Chondrocyte (in vitro differentiated cells): Measurements from ENCODE around the gene PREX1. TPM values are rescaled to one million over a fixed set of nuclear protein-coding genes. Genes with fewer than 3 reads are reported as not detected.

Experiments used
- DNase-seq: peaks from one replicate; pipeline ENCODE4 v3.0.0; 2021; ENCODE audit warnings: mixed read lengths, low spot score
- H3K27ac Mint-ChIP-seq: one replicate; pipeline ENCODE4 v1.8.0; 2021; ENCODE audit warnings: mild to moderate bottlenecking, moderate library complexity, mixed read lengths; ENCODE audit not compliant: unreplicated experiment
- H3K27me3 Mint-ChIP-seq: 2 replicates; pipeline ENCODE4 v1.8.0; 2021; ENCODE audit warnings: low read depth, mixed read lengths
- H3K36me3 Mint-ChIP-seq: 2 replicates; pipeline ENCODE4 v1.8.0; 2021; ENCODE audit warnings: low read depth, mixed read lengths
- H3K4me1 Mint-ChIP-seq: 2 replicates; pipeline ENCODE4 v1.8.0; 2021; ENCODE audit warnings: low read depth, mild to moderate bottlenecking, mixed read lengths
- H3K4me3 Mint-ChIP-seq: one replicate; pipeline ENCODE4 v1.8.0; 2021; ENCODE audit warnings: mild to moderate bottlenecking, moderate library complexity, mixed read lengths; ENCODE audit not compliant: unreplicated experiment
- H3K9me3 Mint-ChIP-seq: 2 replicates; pipeline ENCODE4 v1.8.0; 2021; ENCODE audit warnings: low read depth, mixed read lengths
- CTCF ChIP-seq: fragments of 200-600 bp; sonication (generic); IDR thresholded peaks from 2 replicates; pipeline ENCODE4 v1.5.0; 2021; ENCODE audit warnings: antibody characterized with exemption, mild to moderate bottlenecking, moderate library complexity
- total RNA-seq: library from RNA; stranded (reverse); gene quantifications from 3 replicates; pipeline ENCODE4 v1.2.1, GENCODE V29; 2021

The PREX1 gene
- total RNA-seq, 1 donor from 2014 or later = 3.0 TPM

DNA sequence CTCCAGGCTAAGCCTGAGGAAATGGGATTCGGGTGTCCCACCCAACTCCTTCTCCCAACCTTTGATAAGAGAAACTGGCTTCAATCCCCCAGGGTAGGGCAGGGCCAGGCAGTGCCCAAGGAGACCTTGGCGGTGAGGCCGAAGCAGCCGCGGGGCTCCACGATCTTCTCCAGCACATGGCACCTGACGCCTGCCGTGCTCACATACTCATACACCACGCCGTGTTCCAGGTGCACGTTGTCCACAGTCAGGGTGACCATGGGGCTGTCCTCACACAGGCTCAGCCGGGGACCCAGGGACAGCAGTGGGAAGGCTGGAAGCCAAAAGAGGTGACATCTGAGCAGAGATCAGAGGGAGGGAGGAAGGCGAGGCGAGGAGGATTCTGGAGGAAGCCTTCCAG lies 176.5 kb downstream of the PREX1 start:
- Mint-ChIP-seq H3K4me1 (no peaks in the 10 kb centered on the region), H3K9me3 (no peaks in the 10 kb centered on the region), H3K27ac (no peak overlapping the region), H3K4me3 (no peak overlapping the region), H3K27me3 (no peaks in the 10 kb centered on the region), H3K36me3 (peaks cover 2% of the 10 kb centered on the region)
- no peak for DNase-seq
- no peak for TF ChIP-seq CTCF

GRCh38 chr20:48649868-48650267 lies 177.9 kb downstream of the PREX1 start:
- H3K9me3 Mint-ChIP-seq = no peaks in the 10 kb centered on the region
- no peak for DNase-seq
- no peak overlapping the region for H3K4me3 Mint-ChIP-seq
- no peaks in the 10 kb centered on the region for H3K27me3 Mint-ChIP-seq
- no peak overlapping the region for H3K27ac Mint-ChIP-seq
- peaks cover 4% of the 10 kb centered on the region for H3K36me3 Mint-ChIP-seq
- H3K4me1 Mint-ChIP-seq = no peaks in the 10 kb centered on the region
- TF ChIP-seq CTCF = no peak

GRCh38 chr20:48649104-48649626 lies 178.6 kb downstream of the PREX1 start:
- H3K36me3 Mint-ChIP-seq = peaks cover 4% of the 10 kb centered on the region

DNA sequence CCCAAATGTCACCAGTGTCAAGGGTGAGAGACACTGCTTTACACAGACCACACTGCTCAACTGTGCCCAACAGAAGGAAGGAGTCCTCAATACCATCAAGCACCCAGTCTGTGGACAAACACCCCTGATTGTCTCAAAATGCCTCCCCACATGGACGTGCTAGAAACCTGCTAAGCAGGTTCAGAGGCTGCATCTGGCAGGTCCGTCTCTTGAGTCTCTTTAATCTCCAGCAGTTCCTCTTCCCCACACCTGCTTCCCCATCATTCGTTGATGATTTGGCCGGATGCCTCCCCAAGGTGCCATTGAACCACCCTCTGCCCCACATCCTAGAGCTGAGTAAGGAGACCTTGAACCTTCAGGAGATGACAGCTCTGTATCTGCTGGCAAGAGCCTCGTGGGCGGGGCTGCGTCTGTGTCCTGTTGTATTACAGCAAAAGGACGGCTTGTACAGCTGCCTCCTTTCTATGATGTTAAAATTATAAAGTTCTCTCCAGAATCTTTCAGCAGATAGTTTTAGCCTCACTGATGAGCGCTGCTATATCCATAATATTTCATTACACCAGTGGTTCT lies 179.2 kb downstream of the PREX1 start:
- no peak for TF ChIP-seq CTCF
- Mint-ChIP-seq H3K27me3 (no peaks in the 10 kb centered on the region), H3K4me1 (no peaks in the 10 kb centered on the region), H3K36me3 (peaks cover 4% of the 10 kb centered on the region), H3K9me3 (no peaks in the 10 kb centered on the region), H3K27ac (no peak overlapping the region), H3K4me3 (no peak overlapping the region)
- DNase-seq = no peak

More at GRCh38 chr20:48649104-48649626, 178.6 kb downstream of the PREX1 start:
- no peak for TF ChIP-seq CTCF
- DNase-seq = no peak
- H3K27me3 Mint-ChIP-seq = no peaks in the 10 kb centered on the region
- no peaks in the 10 kb centered on the region for H3K9me3 Mint-ChIP-seq
- H3K4me3 Mint-ChIP-seq = no peak overlapping the region
- H3K4me1 Mint-ChIP-seq = no peaks in the 10 kb centered on the region
- H3K27ac Mint-ChIP-seq = no peak overlapping the region

DNA sequence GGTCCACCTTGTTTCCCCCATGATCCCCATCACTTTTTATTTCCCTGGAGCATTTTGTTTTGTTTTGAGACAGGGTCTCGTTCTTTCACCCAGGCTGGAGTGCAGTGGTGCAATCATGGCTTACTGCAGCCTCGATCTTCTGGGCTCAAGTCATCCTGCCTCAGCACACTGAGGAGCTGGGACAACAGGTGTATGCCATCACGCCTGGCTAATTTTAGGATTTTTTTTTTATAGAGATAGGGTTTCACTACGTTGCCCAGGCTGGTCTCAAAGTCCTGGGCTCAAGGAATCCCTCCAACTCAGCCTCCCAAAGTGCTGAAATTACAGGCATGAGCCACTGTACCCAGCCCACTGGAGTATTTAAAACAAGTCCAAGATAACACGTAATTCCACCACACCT lies 179.9 kb downstream of the PREX1 start:
- H3K36me3 Mint-ChIP-seq = peaks cover 4% of the 10 kb centered on the region
- no peak overlapping the region for H3K27ac Mint-ChIP-seq

More for the DNA sequence above, 179.9 kb downstream of the PREX1 start:
- Mint-ChIP-seq H3K4me1 (no peaks in the 10 kb centered on the region), H3K4me3 (no peak overlapping the region), H3K27me3 (no peaks in the 10 kb centered on the region), H3K9me3 (no peaks in the 10 kb centered on the region)
- no peak for DNase-seq
- TF ChIP-seq CTCF = no peak
